HG02610 (cell line): Measurements from ENCODE around the gene RBM7.
A peak's percentile ranks its signal among the peaks of the same experiment; 100 is the strongest.

Experiments used
- ATAC-seq: cut with Tn5 transposase; IDR thresholded peaks from one replicate; pipeline ENCODE4 v1.9.1; 2021; ENCODE audit warnings: mild to moderate bottlenecking, moderate library complexity; ENCODE audit not compliant: unreplicated experiment

The RBM7 gene

DNA sequence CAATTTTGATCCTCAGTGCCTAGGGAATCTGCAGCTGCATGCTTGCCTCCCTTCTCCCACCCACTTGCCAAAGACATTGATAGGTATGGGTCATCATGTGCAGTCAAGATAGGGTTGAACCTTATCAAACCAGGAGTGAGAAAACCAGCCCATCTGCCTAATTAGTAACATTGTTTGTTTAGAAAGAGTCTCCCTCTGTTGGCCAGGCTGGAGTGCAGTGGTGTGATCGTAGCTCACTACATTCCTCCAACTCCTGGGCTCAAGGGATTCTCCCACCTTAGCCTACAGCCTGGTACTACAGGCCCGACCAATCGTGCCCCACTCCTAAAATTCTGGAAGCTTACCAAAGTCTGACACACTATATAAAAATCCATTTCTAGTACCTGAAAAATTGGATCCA is 4.7 kb upstream of the RBM7 start:
- ATAC-seq = no peak

DNA sequence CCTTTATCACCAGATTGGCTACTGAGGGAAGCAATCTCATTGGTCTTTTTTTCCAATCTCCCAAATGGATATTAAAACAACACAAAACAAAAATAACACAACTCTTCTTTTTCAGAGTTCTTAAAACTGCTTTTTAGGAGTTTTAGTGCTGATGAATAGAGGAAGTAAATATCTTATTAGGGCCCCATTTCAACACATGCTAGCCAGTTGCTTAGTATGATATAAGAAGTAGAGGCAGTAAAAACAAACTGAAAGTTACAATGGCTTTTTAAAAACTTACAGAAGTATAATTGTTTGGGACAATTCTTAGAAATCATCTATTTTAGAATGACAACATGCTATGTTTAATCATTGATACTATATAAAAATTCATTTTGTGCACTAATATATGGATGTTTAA is 3.5 kb upstream of the RBM7 start:
- no peak for ATAC-seq

DNA sequence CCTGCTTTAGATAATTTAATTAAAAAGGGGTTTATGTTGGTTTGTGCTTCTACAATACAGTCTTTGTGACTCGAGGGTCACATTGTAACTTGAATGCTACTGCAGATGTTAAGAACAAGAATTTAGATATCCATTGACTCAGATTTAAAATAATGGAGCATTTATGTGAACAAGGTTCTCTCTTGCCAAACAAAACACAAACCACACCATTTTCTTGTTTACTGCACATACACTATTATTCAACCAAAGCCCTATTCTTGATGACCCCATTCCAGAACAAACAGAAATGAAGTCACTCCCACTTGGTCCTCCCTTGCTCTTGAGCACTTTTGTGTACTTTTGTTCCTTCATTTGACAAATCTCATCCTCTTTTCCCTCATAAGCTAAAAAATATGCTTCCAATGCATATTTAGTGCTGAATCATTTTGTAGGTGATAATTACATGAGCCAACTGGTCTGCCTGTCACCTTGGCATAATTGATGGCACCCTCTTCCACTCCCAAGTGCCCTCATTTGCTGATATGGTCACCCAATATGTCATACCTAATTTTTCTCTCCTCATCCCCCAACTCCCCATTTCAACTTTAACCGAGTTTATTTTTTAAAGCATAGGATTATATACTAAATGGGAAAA is 3.0 kb upstream of the RBM7 start:
- ATAC-seq = no peak

DNA sequence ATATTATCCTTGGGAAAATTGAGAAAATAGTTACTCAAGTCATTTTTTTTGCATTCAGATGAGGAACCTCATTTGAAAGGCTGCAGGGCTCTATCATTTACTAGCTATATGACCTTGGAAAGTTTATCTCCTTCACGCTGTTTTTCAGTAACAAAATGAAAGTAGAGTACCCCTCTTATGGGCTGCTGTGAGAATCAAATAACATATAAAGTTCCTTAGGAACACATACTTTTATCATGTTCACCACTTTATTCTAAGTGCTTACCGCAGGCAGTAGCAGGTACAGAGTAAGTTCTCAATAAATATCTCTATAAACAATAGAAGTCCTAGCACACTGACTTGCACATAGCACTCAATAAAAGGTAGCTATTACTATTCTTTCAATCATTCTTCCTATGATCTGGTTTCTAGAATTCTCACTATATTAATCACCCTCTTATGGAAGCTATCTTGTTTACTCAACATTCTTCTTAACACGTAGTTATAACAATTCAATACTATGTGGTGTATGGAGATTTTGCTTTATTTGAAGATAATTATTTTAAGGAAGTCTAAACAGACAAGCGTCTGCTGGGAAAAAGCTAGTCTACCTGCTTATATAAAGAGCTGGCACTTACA is 2.1 kb upstream of the RBM7 start:
- no peak for ATAC-seq

DNA sequence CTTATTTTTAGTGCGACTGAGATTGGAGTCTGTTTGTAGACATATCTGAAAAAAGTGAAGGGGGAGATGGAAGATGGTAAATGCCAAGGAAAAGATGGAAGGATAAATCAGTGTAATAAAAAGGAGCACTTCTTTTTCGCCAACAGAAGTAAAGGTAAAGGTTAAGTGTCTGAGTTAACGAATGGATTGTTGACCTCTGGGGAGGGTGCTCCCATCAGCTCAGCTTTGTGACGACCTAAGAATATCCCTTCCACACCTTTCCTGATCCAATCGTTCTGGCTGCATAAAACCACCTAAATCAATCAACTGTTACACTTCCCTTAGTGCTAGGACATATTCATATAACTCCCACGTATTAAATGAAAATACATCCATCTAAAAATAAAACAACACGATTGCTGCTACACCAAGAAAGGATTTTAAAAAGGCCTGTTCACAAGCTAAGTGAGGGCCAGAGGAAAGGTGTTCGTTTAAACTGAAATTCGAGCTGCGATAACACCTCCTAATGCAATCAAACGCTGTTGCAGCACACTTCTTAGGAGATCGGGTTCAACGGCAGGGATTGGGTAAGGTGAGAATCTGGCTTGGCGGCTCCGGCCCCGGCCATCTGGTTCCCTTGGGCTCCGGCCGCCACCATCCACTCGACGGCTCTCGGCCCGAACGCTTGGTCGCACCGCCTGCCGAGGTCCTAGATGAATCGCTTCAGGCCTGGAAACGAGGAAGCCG is 813 bp upstream of the RBM7 start:
- peak; percentile 24 for ATAC-seq

GRCh38 chr11:114400915-114401223 is 403 bp downstream of the RBM7 start:
- ATAC-seq = no peak

GRCh38 chr11:114401311-114401710 is 845 bp downstream of the RBM7 start:
- ATAC-seq = no peak

GRCh38 chr11:114412946-114413345 is 12.5 kb downstream of the RBM7 start:
- ATAC-seq = no peak

DNA sequence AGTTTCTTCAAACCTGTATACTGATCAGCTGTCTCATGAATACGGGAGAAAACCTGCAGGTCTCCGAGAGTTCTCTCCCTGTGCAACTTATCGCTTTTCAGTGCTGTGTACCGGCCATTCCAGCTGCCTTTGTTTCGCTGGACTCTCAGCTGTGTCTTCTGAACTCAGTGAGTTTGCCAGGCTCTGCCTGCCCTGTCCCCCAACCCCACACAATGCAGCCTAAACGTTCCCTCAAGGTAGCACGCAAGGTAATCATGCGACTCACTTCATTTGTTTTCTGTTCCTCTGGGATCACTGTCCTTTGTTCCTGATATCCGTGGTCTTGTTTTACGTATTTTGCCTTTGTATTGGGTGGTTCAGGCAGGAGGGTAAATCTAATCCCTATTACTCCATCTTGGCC is 13.5 kb downstream of the RBM7 start:
- no peak for ATAC-seq

- ATAC-seq = no peak
These were observed 16.0 kb downstream of the RBM7 start for GRCh38 chr11:114416441-114416961.

DNA sequence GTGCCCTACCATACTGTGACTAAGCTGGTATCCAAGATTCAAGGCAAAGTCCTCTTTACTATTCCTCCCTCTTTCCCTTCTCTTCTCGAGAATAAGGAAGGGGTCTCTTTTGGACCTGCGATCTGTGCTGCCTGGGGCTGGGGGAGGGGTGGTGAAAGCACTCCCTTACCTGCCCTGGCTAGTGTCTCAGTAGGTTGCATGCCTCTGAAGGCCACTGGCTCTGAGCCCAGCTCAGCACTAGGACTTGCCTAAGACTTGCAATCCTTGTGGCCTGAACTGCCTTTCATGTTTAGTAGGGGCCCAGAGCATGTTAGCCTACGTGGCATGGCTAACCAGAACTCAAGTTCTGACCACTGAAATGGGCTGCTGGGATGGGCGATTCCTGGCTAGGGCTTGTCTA is 25.8 kb downstream of the RBM7 start:
- ATAC-seq = no peak

GRCh38 chr11:114430290-114430689 is 29.8 kb downstream of the RBM7 start:
- ATAC-seq = no peak

DNA sequence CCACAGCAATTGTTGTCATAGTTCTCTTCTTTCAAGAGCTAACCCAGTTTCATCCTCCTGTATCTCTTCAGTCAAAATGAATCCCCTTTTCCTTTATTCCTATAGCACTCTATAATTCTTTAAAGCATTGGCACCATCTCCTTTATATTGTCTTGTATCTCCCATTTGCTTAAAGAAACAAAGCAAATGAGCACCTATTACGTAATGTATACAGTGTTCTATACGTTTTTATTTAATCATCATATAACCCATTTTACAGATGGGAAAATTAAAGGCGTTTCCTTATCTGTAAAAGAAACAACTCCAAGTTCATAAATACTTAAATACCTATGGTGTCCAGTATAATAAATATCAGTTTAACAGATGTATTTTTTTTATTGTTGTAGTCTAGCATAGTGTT is 32.4 kb downstream of the RBM7 start:
- no peak for ATAC-seq

- no peak for ATAC-seq
These were observed 32.9 kb downstream of the RBM7 start for GRCh38 chr11:114433376-114433775.

DNA sequence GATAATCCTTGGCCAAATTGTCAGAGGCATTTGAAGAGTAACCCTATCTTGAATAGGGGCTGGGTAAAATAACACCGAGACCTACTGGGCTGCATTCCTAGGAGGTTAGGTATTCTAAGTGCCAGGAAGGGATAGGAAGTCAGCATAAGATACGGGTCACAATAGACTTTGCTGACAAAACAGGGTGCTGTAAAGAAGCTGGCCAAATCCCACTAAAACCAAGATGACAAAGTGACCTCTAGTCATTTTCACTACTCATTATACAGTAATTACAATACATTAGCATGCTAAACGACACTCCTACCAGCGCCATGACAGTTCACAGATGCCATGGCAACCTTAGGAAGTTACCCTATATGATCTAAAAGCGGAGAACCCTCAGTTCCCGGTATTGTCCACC is 37.8 kb downstream of the RBM7 start:
- ATAC-seq = no peak

DNA sequence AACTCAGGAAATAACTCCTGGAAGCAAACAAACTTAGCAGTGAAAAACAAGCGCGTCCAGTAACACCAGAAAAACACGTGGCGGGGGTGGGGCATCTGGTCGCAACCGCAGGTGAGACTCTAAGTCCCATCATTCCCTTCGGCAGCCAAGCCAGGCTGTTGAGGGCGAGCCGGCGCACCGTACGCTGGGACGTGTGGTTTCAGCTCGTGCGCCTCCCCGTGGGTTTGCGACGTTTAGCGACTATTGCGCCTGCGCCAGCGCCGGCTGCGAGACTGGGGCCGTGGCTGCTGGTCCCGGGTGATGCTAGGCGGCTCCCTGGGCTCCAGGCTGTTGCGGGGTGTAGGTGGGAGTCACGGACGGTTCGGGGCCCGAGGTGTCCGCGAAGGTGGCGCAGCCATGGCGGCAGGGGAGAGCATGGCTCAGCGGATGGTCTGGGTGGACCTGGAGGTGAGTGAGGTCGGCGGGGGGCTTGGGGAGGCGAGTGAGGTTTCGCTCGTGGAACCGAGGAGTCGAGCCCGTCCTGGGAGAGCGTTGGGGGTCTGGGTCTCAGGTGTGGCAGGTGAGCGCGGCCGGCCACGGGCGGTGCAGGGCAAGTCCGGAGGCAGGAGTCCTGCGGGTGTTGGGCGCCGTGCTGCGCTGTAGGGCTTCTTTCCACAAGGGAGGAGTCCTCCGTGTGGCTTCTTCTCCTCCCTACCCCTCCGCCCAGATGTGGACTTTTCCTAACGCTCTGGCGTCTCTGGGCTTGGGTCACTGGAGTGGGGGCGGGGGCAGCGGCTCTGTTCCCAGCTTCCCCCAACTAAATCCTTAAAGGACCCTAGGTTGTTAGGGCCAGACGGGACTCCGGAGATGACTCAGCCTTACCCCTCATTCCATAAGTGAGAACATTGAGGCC is 39.0 kb downstream of the RBM7 start, which contains the start of gene REXO2:
Gene REXO2, plus strand, starts transcription at position 239 of the 892 bp plus-strand sequence. Its CDS starts 62 bp downstream, at position 301.
- ATAC-seq = peak; percentile 99

DNA sequence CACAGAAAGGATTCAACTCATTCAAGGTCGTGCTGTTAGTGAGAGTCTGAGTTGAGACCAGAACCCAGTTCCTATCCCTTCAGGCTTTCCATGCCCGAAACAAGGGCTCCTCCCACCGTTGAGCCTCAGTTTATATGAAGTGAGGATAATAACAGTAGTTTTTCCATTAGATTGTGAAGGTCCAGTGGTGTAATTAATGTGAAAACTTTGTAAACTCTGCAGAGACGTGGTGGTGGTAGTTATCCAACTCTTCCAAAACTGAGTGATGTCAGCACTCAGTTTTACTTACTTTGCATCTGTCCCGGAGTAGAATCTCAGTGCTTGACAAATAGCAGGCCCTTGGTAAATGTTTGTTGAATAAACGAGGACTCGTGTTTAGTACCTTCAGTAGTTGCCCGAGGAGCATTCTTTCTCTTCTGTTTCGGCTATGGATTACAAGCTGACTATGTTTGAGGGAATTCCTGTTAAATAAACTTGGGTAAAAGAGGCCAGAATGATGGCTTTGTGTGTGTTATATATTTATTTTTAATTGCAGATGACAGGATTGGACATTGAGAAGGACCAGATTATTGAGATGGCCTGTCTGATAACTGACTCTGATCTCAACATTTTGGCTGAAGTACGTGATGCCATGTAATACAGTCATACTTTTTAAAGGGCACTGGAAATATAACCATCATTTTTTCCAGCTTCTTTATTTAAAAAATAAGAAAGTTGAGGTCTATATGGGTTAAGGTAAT is 39.8 kb downstream of the RBM7 start:
- ATAC-seq = no peak

- ATAC-seq = no peak
These were observed 40.7 kb downstream of the RBM7 start for GRCh38 chr11:114440971-114441763.

- ATAC-seq = no peak
These were observed 41.5 kb downstream of the RBM7 start for GRCh38 chr11:114441921-114442320.

DNA sequence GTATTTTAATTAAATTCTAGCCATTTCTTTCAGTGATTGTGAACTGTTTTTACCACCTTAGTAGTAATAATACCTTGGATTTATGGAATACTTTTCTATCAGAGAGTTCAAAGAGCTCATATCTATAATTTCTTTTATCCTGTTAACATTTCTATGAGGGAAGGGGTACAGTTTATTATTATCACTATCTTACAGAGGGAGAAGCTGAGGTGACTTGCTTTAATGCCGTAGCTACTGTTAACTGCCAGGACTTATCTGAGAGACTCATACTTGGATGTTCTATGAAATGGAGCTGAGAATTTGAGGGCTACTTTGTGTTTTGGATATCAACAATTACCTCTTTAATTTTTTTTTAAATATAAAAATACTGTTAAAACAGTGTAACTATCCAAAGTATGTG is 42.1 kb downstream of the RBM7 start:
- no peak for ATAC-seq
